ENCODE results near the gene FRAS1.

FRAS1 gene

DNA sequence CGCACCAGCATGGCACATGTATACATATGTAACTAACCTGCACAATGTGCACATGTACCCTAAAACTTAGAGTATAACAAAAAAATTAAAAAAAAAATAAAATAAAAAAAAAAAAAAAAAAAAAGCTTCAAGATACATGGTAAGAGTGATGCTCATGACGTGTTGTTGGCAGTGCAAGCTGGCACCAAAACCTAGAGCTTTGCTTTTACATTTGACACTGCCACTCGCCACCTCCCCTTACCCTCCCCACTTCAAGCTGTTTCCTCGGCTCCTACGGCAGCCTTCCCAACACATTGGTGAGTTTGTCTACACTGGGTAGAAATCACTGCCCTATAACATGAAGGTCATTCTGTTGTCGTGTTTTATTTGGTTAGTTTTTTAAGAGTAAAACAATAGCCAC lies 296.8 kb downstream of the FRAS1 start:
- H3K9ac ChIP-seq (ENCODE audit: low read length) = no peak overlapping the region
- no peaks in the 10 kb centered on the region for H3K36me3 ChIP-seq (ENCODE audit: control insufficient read depth, insufficient read depth, low read length, severe bottlenecking)
- no peaks in the 10 kb centered on the region for H3K4me1 ChIP-seq (ENCODE audit: control insufficient read depth, insufficient read depth, low read length)
- no peaks in the 10 kb centered on the region for H3K9me3 ChIP-seq (ENCODE audit: control insufficient read depth, low read length)
- no peak overlapping the region for H3K4me3 ChIP-seq (ENCODE audit: low read length)
- no peaks in the 10 kb centered on the region for H3K27me3 ChIP-seq (replicated peaks; ENCODE audit: control insufficient read depth, insufficient read depth, low read length)
- DNase-seq (ENCODE audit: low read depth) = no peak

DNA sequence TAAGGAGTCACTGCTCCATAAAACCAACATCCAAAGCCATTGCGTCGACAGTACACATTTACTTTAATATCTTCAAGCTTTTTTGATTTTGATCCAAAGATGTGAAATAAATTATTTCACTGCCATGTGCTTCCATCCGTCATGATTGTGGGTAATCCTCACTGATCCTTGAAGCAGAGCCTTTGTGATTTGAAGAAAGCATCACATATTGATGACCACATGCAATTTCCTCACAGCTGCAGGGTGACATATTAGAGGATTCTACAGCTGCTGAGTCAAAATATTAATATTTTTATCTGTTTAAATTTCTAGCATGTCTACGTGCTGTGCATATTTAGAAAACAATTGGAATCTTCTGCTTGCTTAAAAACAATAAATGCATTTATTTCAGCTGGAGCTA lies 297.7 kb downstream of the FRAS1 start:
- H3K36me3 ChIP-seq (ENCODE audit: control insufficient read depth, insufficient read depth, low read length, severe bottlenecking) = no peaks in the 10 kb centered on the region
- no peaks in the 10 kb centered on the region for H3K4me1 ChIP-seq (ENCODE audit: control insufficient read depth, insufficient read depth, low read length)
- no peaks in the 10 kb centered on the region for H3K27me3 ChIP-seq (replicated peaks; ENCODE audit: control insufficient read depth, insufficient read depth, low read length)
- DNase-seq (ENCODE audit: low read depth) = no peak
- no peaks in the 10 kb centered on the region for H3K9me3 ChIP-seq (ENCODE audit: control insufficient read depth, low read length)
- H3K9ac ChIP-seq (ENCODE audit: low read length) = no peak overlapping the region
- no peak overlapping the region for H3K4me3 ChIP-seq (ENCODE audit: low read length)

- H3K4me3 ChIP-seq (ENCODE audit: low read length) = no peak overlapping the region
Measured at GRCh38 chr4:78355306-78355705, 298.2 kb downstream of the FRAS1 start.

GRCh38 chr4:78356251-78356786 lies 299.2 kb downstream of the FRAS1 start:
- H3K4me3 ChIP-seq (ENCODE audit: low read length) = no peak overlapping the region
- no peaks in the 10 kb centered on the region for H3K36me3 ChIP-seq (ENCODE audit: control insufficient read depth, insufficient read depth, low read length, severe bottlenecking)
- no peaks in the 10 kb centered on the region for H3K27me3 ChIP-seq (replicated peaks; ENCODE audit: control insufficient read depth, insufficient read depth, low read length)
- DNase-seq (ENCODE audit: low read depth) = peak; percentile 15
- H3K9me3 ChIP-seq (ENCODE audit: control insufficient read depth, low read length) = no peaks in the 10 kb centered on the region
- H3K9ac ChIP-seq (ENCODE audit: low read length) = no peak overlapping the region
- H3K4me1 ChIP-seq (ENCODE audit: control insufficient read depth, insufficient read depth, low read length) = no peaks in the 10 kb centered on the region

More at GRCh38 chr4:78355306-78355705, 298.2 kb downstream of the FRAS1 start:
- H3K27me3 ChIP-seq (replicated peaks; ENCODE audit: control insufficient read depth, insufficient read depth, low read length) = no peaks in the 10 kb centered on the region
- no peak for DNase-seq (ENCODE audit: low read depth)
- H3K9me3 ChIP-seq (ENCODE audit: control insufficient read depth, low read length) = no peaks in the 10 kb centered on the region
- no peaks in the 10 kb centered on the region for H3K4me1 ChIP-seq (ENCODE audit: control insufficient read depth, insufficient read depth, low read length)
- H3K9ac ChIP-seq (ENCODE audit: low read length) = no peak overlapping the region
- no peaks in the 10 kb centered on the region for H3K36me3 ChIP-seq (ENCODE audit: control insufficient read depth, insufficient read depth, low read length, severe bottlenecking)

DNA sequence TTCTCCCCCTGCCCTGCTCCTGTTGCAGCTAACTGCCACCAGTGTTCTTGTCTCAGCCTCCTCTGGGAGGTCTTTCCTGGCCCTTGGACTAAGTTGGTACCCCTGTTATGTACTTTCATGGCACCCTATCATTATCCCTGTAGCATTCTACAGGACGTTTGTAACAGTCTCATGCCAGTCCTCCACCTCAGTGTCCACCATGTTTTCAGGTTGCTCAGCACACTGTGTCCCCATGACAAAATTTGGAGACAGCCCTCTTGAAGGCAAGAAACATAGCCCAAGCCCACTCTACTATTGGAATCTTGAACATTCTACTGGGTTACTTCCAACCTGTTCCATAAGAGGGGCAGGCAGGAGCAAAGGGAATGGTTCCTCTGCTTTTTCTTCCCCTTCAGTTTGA lies 300.0 kb downstream of the FRAS1 start:
- Histone ChIP-seq H3K9me3 (ENCODE audit: control insufficient read depth, low read length) (no peaks in the 10 kb centered on the region), H3K4me1 (ENCODE audit: control insufficient read depth, insufficient read depth, low read length) (no peaks in the 10 kb centered on the region), H3K4me3 (ENCODE audit: low read length) (no peak overlapping the region), H3K27me3 (replicated peaks; ENCODE audit: control insufficient read depth, insufficient read depth, low read length) (no peaks in the 10 kb centered on the region), H3K9ac (ENCODE audit: low read length) (no peak overlapping the region), H3K36me3 (ENCODE audit: control insufficient read depth, insufficient read depth, low read length, severe bottlenecking) (no peaks in the 10 kb centered on the region)
- DNase-seq (ENCODE audit: low read depth) = no peak

- Histone ChIP-seq H3K4me1 (ENCODE audit: control insufficient read depth, insufficient read depth, low read length) (no peaks in the 10 kb centered on the region), H3K9me3 (ENCODE audit: control insufficient read depth, low read length) (no peaks in the 10 kb centered on the region), H3K27me3 (replicated peaks; ENCODE audit: control insufficient read depth, insufficient read depth, low read length) (no peaks in the 10 kb centered on the region), H3K9ac (ENCODE audit: low read length) (no peak overlapping the region), H3K4me3 (ENCODE audit: low read length) (no peak overlapping the region), H3K36me3 (ENCODE audit: control insufficient read depth, insufficient read depth, low read length, severe bottlenecking) (no peaks in the 10 kb centered on the region)
- DNase-seq (ENCODE audit: low read depth) = no peak
Measured at GRCh38 chr4:78360466-78360865, 303.3 kb downstream of the FRAS1 start.

DNA sequence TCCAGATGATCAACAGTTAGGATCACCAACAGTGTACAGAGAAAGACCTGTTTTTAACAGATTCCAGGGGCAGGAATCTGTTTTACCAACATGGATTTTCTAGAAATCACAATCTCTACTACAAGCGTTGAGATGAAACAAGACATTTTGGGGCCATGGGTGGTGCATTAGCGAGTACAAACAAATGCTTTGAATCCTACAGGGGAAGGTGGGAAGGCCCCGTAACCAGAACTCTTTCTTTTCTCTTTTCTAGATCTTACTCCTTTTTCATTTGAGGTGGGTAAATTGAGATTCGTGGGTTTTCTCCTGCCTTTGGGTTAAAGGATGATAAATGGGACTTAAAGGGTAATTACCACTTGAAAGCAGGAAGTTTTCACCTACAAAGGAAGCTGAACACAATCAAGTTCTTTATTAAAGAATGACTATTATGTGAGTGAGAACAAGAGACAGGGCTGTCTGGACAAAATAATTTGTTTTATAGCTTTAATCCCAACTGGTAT lies 304.5 kb downstream of the FRAS1 start:
- no peaks in the 10 kb centered on the region for H3K36me3 ChIP-seq (ENCODE audit: control insufficient read depth, insufficient read depth, low read length, severe bottlenecking)

DNA sequence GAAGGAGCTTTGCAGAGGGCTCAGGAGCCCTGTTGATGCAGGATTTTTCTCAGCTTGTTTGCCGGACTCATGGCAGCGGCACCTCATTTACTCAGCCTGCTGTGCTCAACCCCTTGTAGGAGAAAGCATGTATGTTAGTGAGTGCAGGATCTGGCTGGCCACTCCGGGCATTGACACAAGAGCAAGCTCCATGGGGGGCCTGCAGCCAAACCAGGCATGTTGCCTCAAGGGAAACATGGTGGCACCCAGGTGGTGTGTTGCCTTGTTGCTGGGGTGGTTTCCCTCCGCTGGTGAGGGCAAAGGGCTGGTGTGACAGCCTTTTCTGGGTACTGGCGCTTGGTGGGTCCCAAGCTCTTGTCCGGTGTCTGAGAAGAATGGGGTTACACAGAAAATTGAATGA lies 305.2 kb downstream of the FRAS1 start:
- Histone ChIP-seq H3K4me1 (ENCODE audit: control insufficient read depth, insufficient read depth, low read length) (no peaks in the 10 kb centered on the region), H3K9me3 (ENCODE audit: control insufficient read depth, low read length) (no peaks in the 10 kb centered on the region), H3K36me3 (ENCODE audit: control insufficient read depth, insufficient read depth, low read length, severe bottlenecking) (no peaks in the 10 kb centered on the region), H3K27me3 (replicated peaks; ENCODE audit: control insufficient read depth, insufficient read depth, low read length) (no peaks in the 10 kb centered on the region), H3K4me3 (ENCODE audit: low read length) (no peak overlapping the region), H3K9ac (ENCODE audit: low read length) (no peak overlapping the region)
- DNase-seq (ENCODE audit: low read depth) = no peak

More for the DNA sequence above, 304.5 kb downstream of the FRAS1 start:
- Histone ChIP-seq H3K4me3 (ENCODE audit: low read length) (no peak overlapping the region), H3K27me3 (replicated peaks; ENCODE audit: control insufficient read depth, insufficient read depth, low read length) (no peaks in the 10 kb centered on the region), H3K4me1 (ENCODE audit: control insufficient read depth, insufficient read depth, low read length) (no peaks in the 10 kb centered on the region), H3K9ac (ENCODE audit: low read length) (no peak overlapping the region), H3K9me3 (ENCODE audit: control insufficient read depth, low read length) (no peaks in the 10 kb centered on the region)
- DNase-seq (ENCODE audit: low read depth) = no peak

DNA sequence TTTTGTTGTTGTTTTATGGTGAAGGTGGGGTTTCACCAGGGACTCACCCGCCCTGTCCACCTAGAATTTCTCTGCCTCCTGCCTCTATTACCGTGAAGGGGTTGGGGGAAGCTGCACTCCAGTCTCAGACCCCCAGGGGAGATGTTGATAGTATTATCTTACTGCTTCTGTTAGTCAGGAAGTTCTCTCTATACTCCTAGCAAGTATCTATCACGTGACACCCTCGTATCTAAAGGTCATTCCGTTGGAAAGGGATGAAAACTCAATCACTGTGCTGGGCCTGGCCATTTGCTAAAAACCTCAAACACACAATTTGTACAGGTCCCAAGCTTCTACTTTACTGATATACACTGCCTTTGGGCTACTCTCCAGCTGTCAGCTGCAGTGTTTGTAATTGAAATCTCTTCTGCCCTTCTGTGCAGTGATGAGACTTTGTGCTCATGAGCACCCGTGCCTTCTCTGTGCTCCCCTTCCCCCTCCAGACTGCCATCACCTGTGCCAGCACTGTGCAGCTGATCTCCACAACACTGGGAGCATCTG lies 306.0 kb downstream of the FRAS1 start:
- H3K4me3 ChIP-seq (ENCODE audit: low read length) = no peak overlapping the region
- no peaks in the 10 kb centered on the region for H3K4me1 ChIP-seq (ENCODE audit: control insufficient read depth, insufficient read depth, low read length)
- no peaks in the 10 kb centered on the region for H3K36me3 ChIP-seq (ENCODE audit: control insufficient read depth, insufficient read depth, low read length, severe bottlenecking)
- DNase-seq (ENCODE audit: low read depth) = no peak
- H3K9ac ChIP-seq (ENCODE audit: low read length) = no peak overlapping the region
- H3K9me3 ChIP-seq (ENCODE audit: control insufficient read depth, low read length) = no peaks in the 10 kb centered on the region
- H3K27me3 ChIP-seq (replicated peaks; ENCODE audit: control insufficient read depth, insufficient read depth, low read length) = no peaks in the 10 kb centered on the region

DNA sequence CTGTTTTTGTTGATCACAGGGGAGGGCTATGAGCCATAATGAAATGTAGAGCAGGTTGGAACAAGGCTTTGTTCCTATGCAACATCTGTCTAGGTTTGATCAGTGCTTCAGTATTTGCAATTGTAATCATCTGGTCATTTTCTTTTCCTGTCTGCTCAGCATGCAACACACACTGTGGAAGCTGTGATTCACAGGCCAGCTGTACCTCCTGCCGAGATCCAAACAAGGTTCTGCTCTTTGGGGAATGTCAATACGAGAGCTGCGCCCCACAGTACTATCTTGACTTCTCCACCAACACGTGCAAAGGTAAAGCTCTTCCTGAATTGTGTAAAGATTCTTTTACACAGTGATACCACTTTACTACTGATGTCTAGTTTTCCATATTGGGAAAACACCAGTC lies 312.6 kb downstream of the FRAS1 start:
- peak; percentile 20 for DNase-seq (ENCODE audit: low read depth)
- Histone ChIP-seq H3K4me1 (ENCODE audit: control insufficient read depth, insufficient read depth, low read length) (peaks cover 9% of the 10 kb centered on the region), H3K27me3 (replicated peaks; ENCODE audit: control insufficient read depth, insufficient read depth, low read length) (no peaks in the 10 kb centered on the region), H3K9ac (ENCODE audit: low read length) (no peak overlapping the region), H3K36me3 (ENCODE audit: control insufficient read depth, insufficient read depth, low read length, severe bottlenecking) (peaks cover 7% of the 10 kb centered on the region), H3K4me3 (ENCODE audit: low read length) (no peak overlapping the region), H3K9me3 (ENCODE audit: control insufficient read depth, low read length) (no peaks in the 10 kb centered on the region)

DNA sequence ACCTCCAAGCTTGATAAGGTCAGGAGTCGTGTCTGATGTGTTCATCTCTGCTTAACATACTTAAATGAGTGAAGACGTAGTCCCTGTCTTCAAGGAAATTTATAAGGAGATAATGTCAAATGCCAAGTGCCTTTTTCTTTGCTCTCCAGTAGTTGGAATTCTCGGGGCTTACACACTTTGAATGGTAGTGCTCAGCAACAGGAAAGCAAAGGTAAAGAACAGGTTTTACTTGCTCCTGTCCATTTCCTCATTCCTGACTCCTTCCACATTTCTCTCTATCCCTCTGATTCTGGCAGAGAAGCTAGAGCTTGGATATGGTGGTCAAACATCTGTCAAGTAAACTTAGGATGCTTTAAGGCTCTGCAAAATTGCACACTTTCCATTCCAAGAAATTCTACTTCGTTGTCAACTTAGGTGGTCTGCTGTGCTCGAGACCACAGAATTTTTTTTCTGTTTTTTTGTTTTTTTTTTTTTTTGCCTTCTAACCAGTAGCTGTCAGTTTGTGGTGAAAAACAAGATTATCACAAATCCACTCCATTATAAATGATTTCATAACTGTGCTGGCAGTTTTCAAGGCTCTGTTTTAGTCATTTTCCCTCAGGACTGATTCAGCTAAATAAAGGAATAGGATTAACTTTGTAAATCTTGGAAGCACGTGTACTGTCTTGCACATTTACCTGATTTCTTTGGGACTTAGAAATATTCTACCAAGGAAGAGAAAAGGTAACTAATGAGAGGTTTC lies 313.7 kb downstream of the FRAS1 start:
- Histone ChIP-seq H3K9me3 (ENCODE audit: control insufficient read depth, low read length) (no peaks in the 10 kb centered on the region), H3K9ac (ENCODE audit: low read length) (no peak overlapping the region), H3K4me1 (ENCODE audit: control insufficient read depth, insufficient read depth, low read length) (peaks cover 9% of the 10 kb centered on the region), H3K27me3 (replicated peaks; ENCODE audit: control insufficient read depth, insufficient read depth, low read length) (no peaks in the 10 kb centered on the region), H3K36me3 (ENCODE audit: control insufficient read depth, insufficient read depth, low read length, severe bottlenecking) (peaks cover 7% of the 10 kb centered on the region), H3K4me3 (ENCODE audit: low read length) (no peak overlapping the region)
- DNase-seq (ENCODE audit: low read depth) = no peak

Data from adipocyte (in vitro differentiated cells).